GM18517 (cell line): ENCODE measurements around the gene OR52E4.

Experiments used
- ATAC-seq: cut with Tn5 transposase; IDR thresholded peaks from one replicate; pipeline ENCODE4 v1.9.1; 2021; ENCODE audit warnings: mild to moderate bottlenecking, moderate library complexity; ENCODE audit not compliant: unreplicated experiment

Gene OR52E4

DNA sequence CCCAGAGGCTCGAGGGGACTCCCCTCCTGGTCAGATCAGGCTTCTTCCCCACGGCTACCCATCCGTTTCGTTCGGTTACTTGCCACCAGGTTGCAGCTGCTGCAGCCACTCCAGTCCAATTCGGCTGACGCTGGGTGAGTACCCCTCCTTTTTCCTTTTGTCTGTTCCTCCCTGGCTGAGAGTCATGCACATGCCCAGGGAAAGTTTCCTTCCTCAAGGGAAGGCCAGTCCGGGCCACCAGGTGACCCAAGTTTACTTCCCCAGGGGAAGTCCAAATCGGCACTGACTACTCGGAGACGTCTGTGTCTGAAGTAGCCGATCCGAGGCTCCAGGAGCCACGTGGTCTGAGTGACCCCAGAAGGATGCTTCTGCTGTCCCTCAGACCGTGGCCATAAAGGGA, 48.4 kb downstream of the OR52E4 start:
- ATAC-seq, result no peak

DNA sequence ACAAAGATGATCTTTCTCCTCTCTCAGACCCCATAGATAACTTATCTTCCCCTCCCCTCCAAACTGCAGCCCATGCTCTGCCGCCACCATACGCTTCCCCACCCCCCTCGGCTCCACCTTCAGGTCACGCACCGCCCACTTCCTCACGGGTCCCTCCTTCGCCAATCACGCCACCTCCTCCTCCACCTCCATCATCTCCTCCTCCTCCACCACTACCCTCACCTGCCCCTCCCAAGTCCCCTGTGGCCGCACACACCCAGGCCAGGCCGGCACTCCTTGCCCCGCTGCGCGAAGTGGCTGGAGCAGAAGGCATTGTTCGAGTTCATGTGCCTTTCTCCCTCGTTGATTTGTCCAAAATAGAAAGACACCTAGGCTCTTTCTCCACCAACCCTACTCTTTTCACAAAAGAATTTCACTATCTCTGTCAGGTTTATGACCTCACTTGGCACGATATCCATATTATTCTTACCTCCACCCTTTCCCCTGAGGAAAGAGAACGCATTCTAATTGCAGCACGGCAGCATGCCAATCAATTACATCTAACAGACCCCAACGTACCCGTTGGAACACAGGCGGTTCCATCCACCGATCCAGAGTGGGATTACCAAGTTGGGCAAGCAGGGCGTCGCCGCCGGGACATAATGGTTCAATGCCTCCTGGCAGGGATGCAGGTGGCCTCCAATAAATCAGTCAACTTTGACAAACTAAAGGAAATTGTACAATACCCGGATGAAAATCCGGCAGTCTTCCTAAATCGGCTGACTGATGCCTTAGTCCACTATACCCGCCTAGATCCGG, 49.3 kb downstream of the OR52E4 start:
- no peak for ATAC-seq

DNA sequence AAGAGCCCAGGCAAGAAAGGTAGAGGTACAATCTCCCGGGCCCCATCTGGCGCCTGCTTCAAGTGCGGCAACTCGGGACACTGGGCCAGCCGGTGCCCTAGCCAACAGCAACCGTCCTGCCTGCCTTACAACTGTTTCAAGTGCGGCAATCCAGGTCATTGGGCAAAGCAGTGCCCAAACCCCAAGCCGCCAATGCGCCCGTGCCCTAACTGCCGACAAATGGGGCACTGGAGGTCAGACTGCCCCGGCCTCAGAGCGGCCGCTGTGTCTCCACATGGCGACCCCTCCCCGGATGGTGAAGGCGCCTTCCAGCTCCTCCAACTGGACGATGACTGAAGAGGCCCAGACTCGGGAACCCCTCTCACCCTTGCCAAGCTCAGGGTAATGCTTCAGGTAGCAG, 50.2 kb downstream of the OR52E4 start:
- no peak for ATAC-seq

DNA sequence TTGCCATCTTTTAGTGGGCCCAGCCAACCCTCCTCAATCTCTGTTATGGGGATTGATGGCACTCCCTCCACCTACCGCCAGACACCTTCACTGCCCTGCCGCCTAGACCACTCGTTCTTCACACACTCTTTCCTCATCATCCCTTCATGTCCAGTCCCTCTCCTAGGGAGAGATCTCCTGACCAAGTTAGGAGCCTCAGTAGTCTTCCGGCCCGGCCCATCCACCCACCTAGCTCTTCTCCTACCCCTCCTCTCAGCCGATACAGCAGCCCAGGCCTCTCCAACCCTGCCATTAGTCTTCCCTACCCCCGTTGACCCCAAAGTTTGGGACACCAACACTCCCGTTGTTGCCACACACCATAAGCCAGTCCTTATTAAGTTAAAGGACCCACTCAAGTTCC, 50.6 kb downstream of the OR52E4 start:
- no peak for ATAC-seq

DNA sequence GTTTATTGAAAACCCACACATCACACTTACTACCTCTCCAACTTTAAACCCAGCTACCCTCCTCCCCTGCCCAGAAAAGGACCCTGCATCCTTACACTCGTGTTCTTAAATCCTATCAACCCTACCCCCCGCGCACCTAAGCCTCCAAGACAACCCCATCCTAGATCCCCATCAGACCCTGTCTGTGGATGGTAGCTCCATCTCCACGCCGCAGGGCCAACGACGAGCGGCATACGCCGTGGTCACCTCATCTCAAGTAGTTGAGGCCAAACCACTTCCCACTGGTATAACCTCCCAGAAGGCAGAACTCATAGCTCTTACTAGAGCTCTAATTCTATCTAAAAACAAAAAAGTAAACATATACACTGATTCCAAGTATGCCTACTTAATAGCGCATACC, 52.2 kb downstream of the OR52E4 start:
- ATAC-seq, result no peak

DNA sequence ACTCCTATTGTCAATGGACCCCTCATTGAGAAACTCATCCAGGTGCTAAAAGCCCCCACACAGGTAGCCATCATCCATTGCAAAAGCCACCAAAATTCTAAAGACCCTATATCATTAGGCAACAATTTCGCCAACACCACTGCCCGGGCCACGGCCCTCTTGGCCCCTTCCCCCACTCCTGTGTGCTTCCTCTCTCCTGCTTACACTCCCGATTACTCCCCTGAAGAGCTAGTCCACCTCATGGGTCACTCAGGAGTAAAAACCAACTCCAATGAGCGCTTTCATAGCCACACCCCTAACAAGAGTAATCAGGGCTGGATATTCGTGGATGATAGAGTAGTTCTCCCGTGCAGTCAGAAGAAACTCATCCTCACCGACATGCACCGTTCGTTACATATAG, 52.7 kb downstream of the OR52E4 start:
- ATAC-seq, result no peak
